Peyer's patch (tissue), 4 donors: Measurements from ENCODE around the gene UBAP2. TPM values are rescaled to one million over a fixed set of nuclear protein-coding genes. Genes with fewer than 3 reads are reported as not detected.
"Not testable (repeated sequence)": the region's sequence is repeated elsewhere in the genome, so short reads cannot be mapped to it uniquely, and the experiment has no call there.

ENCODE experiments used
- DNase-seq, 3 donors: peaks; one replicate each; pipeline ENCODE4 v3.0.0-alpha.2; 2017 to 2019
- H3K27ac ChIP-seq, 4 donors: fragments of 200-600 bp; sonication (generic); one replicate each; pipeline ENCODE4 v1.5.1; 2016 to 2019
- H3K27me3 ChIP-seq, 2 donors: fragments of 200-600 bp; sonication (generic); one replicate each; pipeline ENCODE4 v1.5.1; 2019
- H3K36me3 ChIP-seq, 3 donors: fragments of 200-600 bp; sonication (generic); one replicate each; pipeline ENCODE4 v1.5.1; 2016 to 2019
- H3K4me1 ChIP-seq, 4 donors: fragments of 200-600 bp; sonication (generic); one replicate each; pipeline ENCODE4 v1.5.1; 2016 to 2019
- H3K4me3 ChIP-seq, 4 donors: fragments of 200-600 bp; sonication (generic); 1 replicate in 3 of 4; 2 replicates in 1 of 4; pipeline ENCODE4 v1.5.1; 2016 to 2019; ENCODE audit warnings: mild to moderate bottlenecking in 1 of 4
- H3K9me3 ChIP-seq, 4 donors: fragments of 200-600 bp; sonication (generic); one replicate each; pipeline ENCODE4 v1.5.1; 2016 to 2019; ENCODE audit warnings: mild to moderate bottlenecking in 1 of 4
- CTCF ChIP-seq, 6 experiments: fragments of 450-650 bp in 4 of 6; fragments of 200-600 bp in 2 of 6; sonication (generic) in 1 of 6; IDR thresholded peaks; one replicate each; pipeline ENCODE4 v1.5.1; 2017 to 2019; ENCODE audit warnings: antibody characterized with exemption in 6 of 6, mild to moderate bottlenecking in 3 of 6, moderate library complexity in 1 of 6
- POLR2A ChIP-seq, 2 donors: fragments of 450-650 bp; IDR thresholded peaks; one replicate each; pipeline ENCODE4 v1.5.1; 2017; ENCODE audit warnings: antibody characterized with exemption in 2 of 2, mild to moderate bottlenecking in 2 of 2, moderate library complexity in 2 of 2
- total RNA-seq, 4 donors: library from RNA; depleted of rRNA; stranded (reverse); fragments of >200 nt; gene quantifications; one replicate each; pipeline ENCODE4 v1.1.0, GENCODE V29; 2016

UBAP2 gene
- total RNA-seq, 4 donors from 2014 or later: 13.1 to 41.3 (median 25.2) TPM

- TF ChIP-seq POLR2A (IDR thresholded peaks at IDR 0.05) (no peak), CTCF (IDR thresholded peaks at IDR 0.05) (no peak)
- no peaks in the 10 kb centered on the region for H3K9me3 ChIP-seq
- peaks cover 0 to 18% (median 7%) of the 10 kb centered on the region in 4 donors for H3K4me1 ChIP-seq
- peak overlapping the region in 2 of 4 donors; percentile 2 to 95 for H3K4me3 ChIP-seq
- H3K27me3 ChIP-seq: no peaks in the 10 kb centered on the region
- no peaks in the 10 kb centered on the region for H3K36me3 ChIP-seq
- peak in 1 of 3 donors; percentile 37 for DNase-seq
- peak overlapping the region in 1 of 4 donors; percentile 5 for H3K27ac ChIP-seq
Measured at GRCh38 chr9:34046784-34047379, 1.8 kb downstream of the UBAP2 start.

GRCh38 chr9:34045903-34046302 is 2.8 kb downstream of the UBAP2 start:
- H3K9me3 ChIP-seq: no peaks in the 10 kb centered on the region
- H3K4me1 ChIP-seq: peaks cover 0 to 18% (median 7%) of the 10 kb centered on the region in 4 donors
- H3K36me3 ChIP-seq: no peaks in the 10 kb centered on the region
- H3K27ac ChIP-seq: no peak overlapping the region
- no peak for TF ChIP-seq POLR2A (IDR thresholded peaks at IDR 0.05)
- TF ChIP-seq CTCF (IDR thresholded peaks at IDR 0.05): no peak
- no peak overlapping the region for H3K4me3 ChIP-seq
- DNase-seq: no peak
- H3K27me3 ChIP-seq: no peaks in the 10 kb centered on the region

GRCh38 chr9:34042074-34042473 is 6.6 kb downstream of the UBAP2 start:
- not testable (repeated sequence) for H3K4me3 ChIP-seq

GRCh38 chr9:34038851-34039250 is 9.8 kb downstream of the UBAP2 start:
- not testable (repeated sequence) for DNase-seq, H3K9me3 ChIP-seq, H3K36me3 ChIP-seq, H3K27ac ChIP-seq, H3K27me3 ChIP-seq, H3K4me1 ChIP-seq, H3K4me3 ChIP-seq

More at GRCh38 chr9:34042074-34042473, 6.6 kb downstream of the UBAP2 start:
- not testable (repeated sequence) for H3K27me3 ChIP-seq, H3K27ac ChIP-seq, H3K9me3 ChIP-seq, H3K4me1 ChIP-seq, H3K36me3 ChIP-seq
- peak in 1 of 3 donors; percentile 15 for DNase-seq

- Histone ChIP-seq H3K4me3 (no peak overlapping the region), H3K27me3 (no peaks in the 10 kb centered on the region), H3K36me3 (no peaks in the 10 kb centered on the region), H3K9me3 (no peaks in the 10 kb centered on the region), H3K27ac (no peak overlapping the region), H3K4me1 (no peaks in the 10 kb centered on the region)
- no peak for TF ChIP-seq POLR2A (IDR thresholded peaks at IDR 0.05)
- no peak for TF ChIP-seq CTCF (IDR thresholded peaks at IDR 0.05)
- no peak for DNase-seq
Measured at GRCh38 chr9:34037626-34038025, 11.1 kb downstream of the UBAP2 start.

GRCh38 chr9:34036625-34037024 is 12.1 kb downstream of the UBAP2 start:
- Histone ChIP-seq H3K4me1 (no peaks in the 10 kb centered on the region), H3K4me3 (no peak overlapping the region), H3K36me3 (no peaks in the 10 kb centered on the region), H3K27ac (no peak overlapping the region), H3K9me3 (no peaks in the 10 kb centered on the region), H3K27me3 (no peaks in the 10 kb centered on the region)
- no peak for DNase-seq
- TF ChIP-seq CTCF (IDR thresholded peaks at IDR 0.05) (no peak), POLR2A (IDR thresholded peaks at IDR 0.05) (no peak)

GRCh38 chr9:34035656-34036055 is 13.0 kb downstream of the UBAP2 start:
- Histone ChIP-seq H3K4me1 (no peaks in the 10 kb centered on the region), H3K36me3 (no peaks in the 10 kb centered on the region), H3K27me3 (no peaks in the 10 kb centered on the region), H3K9me3 (no peaks in the 10 kb centered on the region), H3K4me3 (no peak overlapping the region), H3K27ac (no peak overlapping the region)
- no peak for TF ChIP-seq CTCF (IDR thresholded peaks at IDR 0.05)
- no peak for TF ChIP-seq POLR2A (IDR thresholded peaks at IDR 0.05)
- no peak for DNase-seq
